Activated CD4-positive, alpha-beta T cell treated with anti-CD3 and anti-CD28 coated beads, Interleukin-2, amount 50 U/mL, for 1 hour (primary cell): ENCODE measurements around the gene IGIP.

Experiments
- DNase-seq: peaks from one replicate; pipeline ENCODE4 v3.0.0-alpha.2; 2020

Gene IGIP

GRCh38 chr5:140125637-140126036 lies at the start of gene IGIP:
Gene IGIP (plus strand): TSS chr5:140125937. CDS start chr5:140128477, 2,540 bp downstream.
- DNase-seq = no peak

- DNase-seq = no peak
Measured at GRCh38 chr5:140076142-140076541, 49.6 kb upstream of the IGIP start.

GRCh38 chr5:140076788-140077187 lies 48.9 kb upstream of the IGIP start:
- no peak for DNase-seq

- no peak for DNase-seq
Measured at GRCh38 chr5:140083120-140083519, 42.6 kb upstream of the IGIP start.

- DNase-seq = no peak
Measured at GRCh38 chr5:140083650-140084049, 42.1 kb upstream of the IGIP start.

- no peak for DNase-seq
Measured at GRCh38 chr5:140084541-140084940, 41.2 kb upstream of the IGIP start.

- no peak for DNase-seq
Measured at GRCh38 chr5:140090251-140090650, 35.5 kb upstream of the IGIP start.

- no peak for DNase-seq
Measured at GRCh38 chr5:140093179-140093578, 32.6 kb upstream of the IGIP start.

- no peak for DNase-seq
Measured at GRCh38 chr5:140093866-140094265, 31.9 kb upstream of the IGIP start.

- no peak for DNase-seq
Measured at GRCh38 chr5:140094889-140095288, 30.8 kb upstream of the IGIP start.

GRCh38 chr5:140101179-140101578 lies 24.6 kb upstream of the IGIP start:
- no peak for DNase-seq

GRCh38 chr5:140103154-140103553 lies 22.6 kb upstream of the IGIP start:
- no peak for DNase-seq

- DNase-seq = no peak
Measured at GRCh38 chr5:140104100-140104499, 21.6 kb upstream of the IGIP start.

- DNase-seq = no peak
Measured at GRCh38 chr5:140106101-140106500, 19.6 kb upstream of the IGIP start.

- no peak for DNase-seq
Measured at GRCh38 chr5:140106805-140107311, 18.9 kb upstream of the IGIP start.

GRCh38 chr5:140107312-140108092 lies 18.2 kb upstream of the IGIP start:
- peak; percentile 93 for DNase-seq

GRCh38 chr5:140108093-140109017 lies 17.4 kb upstream of the IGIP start:
- DNase-seq = peak; percentile 16

GRCh38 chr5:140109018-140109758 lies 16.5 kb upstream of the IGIP start:
- no peak for DNase-seq

- DNase-seq = no peak
Measured at GRCh38 chr5:140109759-140110645, 15.7 kb upstream of the IGIP start.

- DNase-seq = no peak
Measured at GRCh38 chr5:140110646-140110957, 15.1 kb upstream of the IGIP start.

- DNase-seq = no peak
Measured at GRCh38 chr5:140111011-140111858, 14.5 kb upstream of the IGIP start.
